GM21447 (cell line): ENCODE measurements around the gene CLTA.
"Not testable (repeated sequence)": the region's sequence is repeated elsewhere in the genome, so short reads cannot be mapped to it uniquely, and the experiment has no call there.

Experiments
- ATAC-seq: cut with Tn5 transposase; IDR thresholded peaks from one replicate; pipeline ENCODE4 v1.9.1; 2021; ENCODE audit not compliant: unreplicated experiment

The CLTA gene

DNA sequence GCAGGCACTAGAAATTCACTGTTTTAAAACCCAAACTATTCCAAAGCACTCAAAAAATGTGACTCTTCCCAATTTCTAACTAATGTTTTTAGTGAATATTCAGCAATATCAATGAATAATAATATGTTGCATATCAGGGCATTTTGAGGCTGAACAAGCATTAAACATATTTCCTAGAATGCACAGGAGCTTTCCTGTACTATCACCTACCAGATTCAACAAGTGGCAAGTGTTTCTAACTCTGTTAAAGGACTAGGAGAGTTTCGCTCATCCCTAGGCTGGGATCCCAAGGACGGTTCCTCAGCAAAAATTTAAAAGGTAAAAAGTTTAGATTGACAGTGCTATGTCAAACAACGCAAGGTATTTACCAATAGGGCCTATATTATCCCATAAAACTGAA, 46.5 kb downstream of the CLTA start:
- no peak for ATAC-seq

- ATAC-seq, result not testable (repeated sequence)
Measured at GRCh38 chr9:36239205-36239604, 48.5 kb downstream of the CLTA start.

DNA sequence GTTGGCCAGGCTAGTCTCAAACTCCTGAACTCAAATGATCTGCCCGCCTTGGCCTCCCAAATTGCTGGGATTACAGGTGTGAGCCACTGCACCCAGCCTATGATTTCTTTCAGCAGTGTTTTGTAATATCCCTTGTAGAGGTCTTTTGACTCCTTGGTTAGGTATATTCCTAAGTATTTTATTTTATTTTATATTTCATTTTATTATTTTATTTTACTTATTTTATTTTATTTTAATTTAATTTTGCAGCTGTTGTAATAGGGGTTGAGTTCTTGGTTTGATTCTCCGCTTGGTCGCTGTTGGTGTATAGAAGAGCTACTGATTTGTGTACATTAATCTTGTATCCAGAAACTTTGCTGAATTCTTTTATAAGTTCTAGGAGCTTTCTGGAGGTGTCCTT, 49.0 kb downstream of the CLTA start:
- ATAC-seq, result not testable (repeated sequence)

- no peak for ATAC-seq
Measured at GRCh38 chr9:36245906-36246305, 55.2 kb downstream of the CLTA start.

DNA sequence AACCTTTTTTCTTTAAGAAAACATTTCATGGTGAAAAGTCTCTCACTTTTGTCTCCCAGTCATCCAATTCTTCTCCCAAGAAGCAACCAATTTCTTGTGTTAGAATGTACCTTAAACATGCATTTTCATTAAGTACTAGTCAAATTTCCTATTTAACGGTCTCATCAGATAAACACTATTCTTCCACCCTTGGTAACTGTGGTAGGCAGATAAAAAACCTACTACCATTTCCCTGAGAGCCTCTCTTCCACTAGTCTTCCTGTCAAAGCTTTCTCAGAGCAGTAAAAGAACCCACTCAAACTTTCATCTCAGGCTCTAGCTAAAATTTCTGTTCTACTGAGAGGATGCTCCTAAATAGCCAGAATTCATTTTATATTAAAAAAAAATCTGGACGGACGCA, 56.6 kb downstream of the CLTA start:
- no peak for ATAC-seq

GRCh38 chr9:36248061-36248460, 57.3 kb downstream of the CLTA start:
- not testable (repeated sequence) for ATAC-seq

GRCh38 chr9:36249189-36249588, 58.5 kb downstream of the CLTA start:
- ATAC-seq, result no peak

GRCh38 chr9:36250079-36250478, 59.4 kb downstream of the CLTA start:
- no peak for ATAC-seq

- ATAC-seq, result no peak
Measured at GRCh38 chr9:36251428-36251827, 60.7 kb downstream of the CLTA start.

DNA sequence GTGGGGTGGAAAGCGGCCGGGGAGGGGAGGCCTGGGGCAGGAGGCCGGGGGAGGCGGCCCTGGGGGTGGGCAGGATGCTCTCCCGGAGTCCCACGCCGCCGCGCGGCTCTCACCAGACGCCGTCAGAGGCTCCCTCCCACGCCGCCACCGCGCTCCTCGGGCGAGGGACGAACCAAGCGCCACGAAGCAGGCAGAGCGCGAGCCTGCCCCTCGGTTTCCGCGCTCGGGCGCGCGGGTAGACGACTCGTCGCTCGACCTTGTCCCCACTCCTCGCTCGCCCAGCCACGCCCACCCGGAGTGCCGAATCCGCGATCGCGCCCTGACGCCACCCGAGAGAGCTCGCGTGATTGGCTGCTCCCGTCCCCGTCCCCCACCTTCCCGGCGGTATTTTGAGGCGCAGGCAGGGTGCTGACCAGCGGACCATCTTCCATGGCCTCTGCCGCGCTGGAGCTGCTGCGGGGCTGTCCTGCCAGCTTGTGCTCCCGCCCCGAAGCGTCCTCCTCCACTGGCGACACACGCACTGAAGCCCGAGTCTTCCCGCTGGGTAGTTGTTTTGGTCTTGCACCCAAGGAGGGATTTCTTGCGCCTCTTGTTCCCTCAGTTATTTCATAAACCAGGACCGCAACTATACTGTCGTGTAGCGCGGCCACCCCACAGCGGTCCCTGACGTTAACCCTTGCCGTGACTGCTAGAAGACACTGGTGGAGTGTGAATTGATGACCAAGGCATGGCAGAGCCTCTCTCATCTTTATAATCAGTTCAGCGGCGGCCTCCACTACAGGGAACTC, 67.7 kb downstream of the CLTA start, which contains the start of gene GNE:
Gene GNE (minus strand): TSS at position 241 of the 788 bp plus-strand sequence. CDS start 9,093 bp downstream, outside the sequence.
- peak; percentile 91 for ATAC-seq

- ATAC-seq, result no peak
Measured at GRCh38 chr9:36258996-36259533, 68.3 kb downstream of the CLTA start.
